ENCODE measurements around the gene FIGNL1.

Gene FIGNL1

DNA sequence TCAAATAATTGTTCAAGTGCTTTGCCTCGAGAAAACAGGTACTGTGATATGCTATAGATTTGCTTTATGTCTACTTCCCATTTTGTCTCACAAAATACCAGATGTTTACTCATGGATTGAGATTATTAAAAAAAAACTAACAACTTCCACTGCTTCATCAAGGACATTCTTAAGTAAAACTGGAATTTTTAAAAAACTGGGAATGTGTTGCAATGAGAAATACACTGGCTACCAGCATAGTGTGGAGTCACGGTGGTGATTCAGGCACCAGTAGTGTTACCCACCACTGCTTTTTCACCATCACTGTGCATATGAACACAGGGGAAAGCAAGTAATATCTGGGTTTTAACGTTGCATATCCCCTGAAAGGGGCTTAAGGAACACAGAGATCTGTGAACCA lies 21.2 kb downstream of the FIGNL1 start:
- no peak overlapping the region for H2AFZ ChIP-seq (ENCODE audit: low read length)

DNA sequence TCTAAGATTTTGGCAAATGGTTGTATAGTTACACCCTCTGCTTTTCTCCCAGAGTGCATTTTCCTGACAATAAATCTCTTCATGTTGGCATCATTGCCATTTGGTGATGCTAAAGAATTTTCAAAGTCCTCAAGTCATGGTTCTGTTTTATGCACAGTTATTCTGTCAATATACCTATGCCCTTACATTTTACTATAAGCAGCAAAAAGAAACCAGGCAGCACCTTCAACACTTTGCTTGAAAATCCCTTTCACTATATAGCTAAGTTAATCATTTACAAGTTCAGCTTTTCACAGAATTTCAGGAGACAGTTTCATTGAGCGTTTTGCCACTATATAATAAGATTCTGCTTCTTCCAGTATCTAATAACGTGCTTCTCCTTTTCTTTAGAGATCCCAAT lies 22.6 kb downstream of the FIGNL1 start:
- no peaks in the 10 kb centered on the region for H3K9me2 ChIP-seq (ENCODE audit: low read depth, low read length)
- TF ChIP-seq, protein P1, sequence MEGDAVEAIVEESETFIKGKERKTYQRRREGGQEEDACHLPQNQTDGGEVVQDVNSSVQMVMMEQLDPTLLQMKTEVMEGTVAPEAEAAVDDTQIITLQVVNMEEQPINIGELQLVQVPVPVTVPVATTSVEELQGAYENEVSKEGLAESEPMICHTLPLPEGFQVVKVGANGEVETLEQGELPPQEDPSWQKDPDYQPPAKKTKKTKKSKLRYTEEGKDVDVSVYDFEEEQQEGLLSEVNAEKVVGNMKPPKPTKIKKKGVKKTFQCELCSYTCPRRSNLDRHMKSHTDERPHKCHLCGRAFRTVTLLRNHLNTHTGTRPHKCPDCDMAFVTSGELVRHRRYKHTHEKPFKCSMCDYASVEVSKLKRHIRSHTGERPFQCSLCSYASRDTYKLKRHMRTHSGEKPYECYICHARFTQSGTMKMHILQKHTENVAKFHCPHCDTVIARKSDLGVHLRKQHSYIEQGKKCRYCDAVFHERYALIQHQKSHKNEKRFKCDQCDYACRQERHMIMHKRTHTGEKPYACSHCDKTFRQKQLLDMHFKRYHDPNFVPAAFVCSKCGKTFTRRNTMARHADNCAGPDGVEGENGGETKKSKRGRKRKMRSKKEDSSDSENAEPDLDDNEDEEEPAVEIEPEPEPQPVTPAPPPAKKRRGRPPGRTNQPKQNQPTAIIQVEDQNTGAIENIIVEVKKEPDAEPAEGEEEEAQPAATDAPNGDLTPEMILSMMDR (IDR thresholded peaks at IDR 0.05; ENCODE audit: low read length), result no peak
- TF ChIP-seq EZH2 (IDR thresholded peaks at IDR 0.05; ENCODE audit: borderline replicate concordance, low read length), result no peak
- no peak overlapping the region for H3K4me3 ChIP-seq (ENCODE audit: low read depth, low read length, poor library complexity, severe bottlenecking)
- H3K9me3 ChIP-seq (ENCODE audit: low read length), result no peaks in the 10 kb centered on the region
- no peaks in the 10 kb centered on the region for H3K79me2 ChIP-seq (ENCODE audit: insufficient read depth, low read length)
- no peak overlapping the region for H2AFZ ChIP-seq (ENCODE audit: low read length)
- no peaks in the 10 kb centered on the region for H3F3A ChIP-seq (ENCODE audit: insufficient read depth, low read length)
- no peaks in the 10 kb centered on the region for H3K4me1 ChIP-seq (ENCODE audit: insufficient read depth, low read length, severe bottlenecking)
- no peak overlapping the region for H3K27ac ChIP-seq (ENCODE audit: low read depth, low read length, poor library complexity, severe bottlenecking)
- no peak overlapping the region for H3K9ac ChIP-seq (ENCODE audit: low read length)
- H4K20me1 ChIP-seq (ENCODE audit: insufficient read depth, low read length), result no peaks in the 10 kb centered on the region
- no peaks in the 10 kb centered on the region for H3K36me3 ChIP-seq (ENCODE audit: insufficient read depth, low read length)
- no peaks in the 10 kb centered on the region for H3K27me3 ChIP-seq (ENCODE audit: insufficient read depth, low read length)
- H3K4me2 ChIP-seq (ENCODE audit: low read length), result no peak overlapping the region

More for the DNA sequence above, 21.2 kb downstream of the FIGNL1 start:
- Histone ChIP-seq H3K27me3 (ENCODE audit: insufficient read depth, low read length) (no peaks in the 10 kb centered on the region), H3K27ac (ENCODE audit: low read depth, low read length, poor library complexity, severe bottlenecking) (no peak overlapping the region), H3K36me3 (ENCODE audit: insufficient read depth, low read length) (no peaks in the 10 kb centered on the region), H4K20me1 (ENCODE audit: insufficient read depth, low read length) (no peaks in the 10 kb centered on the region), H3K4me2 (ENCODE audit: low read length) (no peak overlapping the region), H3K4me1 (ENCODE audit: insufficient read depth, low read length, severe bottlenecking) (no peaks in the 10 kb centered on the region), H3F3A (ENCODE audit: insufficient read depth, low read length) (no peaks in the 10 kb centered on the region), H3K9me3 (ENCODE audit: low read length) (no peaks in the 10 kb centered on the region), H3K79me2 (ENCODE audit: insufficient read depth, low read length) (no peaks in the 10 kb centered on the region), H3K4me3 (ENCODE audit: low read depth, low read length, poor library complexity, severe bottlenecking) (no peak overlapping the region), H3K9ac (ENCODE audit: low read length) (no peak overlapping the region), H3K9me2 (ENCODE audit: low read depth, low read length) (no peaks in the 10 kb centered on the region)
- TF ChIP-seq EZH2 (IDR thresholded peaks at IDR 0.05; ENCODE audit: borderline replicate concordance, low read length), result no peak
- TF ChIP-seq, protein P1 (IDR thresholded peaks at IDR 0.05; ENCODE audit: low read length), result no peak

DNA sequence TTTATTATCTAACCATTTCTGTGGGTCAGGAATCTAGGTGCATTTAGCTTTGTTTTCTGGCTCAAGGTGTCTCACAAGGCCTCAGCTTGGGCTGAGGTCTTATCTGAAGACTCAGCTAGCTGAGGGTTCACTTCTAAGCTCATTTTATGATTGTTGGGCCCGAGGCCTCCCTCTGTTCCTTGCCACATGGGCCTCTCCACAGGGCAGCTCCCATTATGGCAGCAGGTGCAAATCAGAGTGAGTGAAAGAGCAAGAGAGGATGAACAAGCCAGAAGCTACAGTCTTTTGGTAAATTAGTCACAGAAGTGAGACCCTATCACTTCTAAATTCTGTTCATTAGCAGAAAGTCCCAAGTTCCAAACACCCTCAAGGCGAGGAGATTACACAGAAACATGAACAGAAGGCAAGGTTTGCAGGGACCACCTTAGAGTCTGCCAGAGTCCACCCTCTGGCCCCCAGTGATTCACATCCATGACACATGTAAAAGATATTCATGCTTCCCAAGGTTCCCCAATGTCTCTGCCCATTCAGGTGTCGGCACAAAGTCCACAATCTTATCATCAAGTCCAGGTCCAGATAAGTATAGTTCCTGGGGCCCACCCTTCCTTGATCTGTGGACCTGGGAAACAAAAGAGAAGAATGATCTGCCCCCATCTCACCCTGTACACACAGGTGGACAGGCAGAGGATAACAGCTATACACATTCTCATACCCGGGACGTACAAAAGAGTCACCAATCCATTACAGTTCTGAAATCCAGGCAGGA lies 23.7 kb downstream of the FIGNL1 start:
- H3K36me3 ChIP-seq (ENCODE audit: insufficient read depth, low read length), result no peaks in the 10 kb centered on the region
- no peaks in the 10 kb centered on the region for H3K27me3 ChIP-seq (ENCODE audit: insufficient read depth, low read length)
- H3K4me2 ChIP-seq (ENCODE audit: low read length), result no peak overlapping the region
- no peaks in the 10 kb centered on the region for H3K9me2 ChIP-seq (ENCODE audit: low read depth, low read length)
- H3K9ac ChIP-seq (ENCODE audit: low read length), result no peak overlapping the region
- H3K9me3 ChIP-seq (ENCODE audit: low read length), result no peaks in the 10 kb centered on the region
- H3K27ac ChIP-seq (ENCODE audit: low read depth, low read length, poor library complexity, severe bottlenecking), result no peak overlapping the region
- H3F3A ChIP-seq (ENCODE audit: insufficient read depth, low read length), result no peaks in the 10 kb centered on the region
- no peak overlapping the region for H2AFZ ChIP-seq (ENCODE audit: low read length)
- H3K4me3 ChIP-seq (ENCODE audit: low read depth, low read length, poor library complexity, severe bottlenecking), result no peak overlapping the region
- no peak for TF ChIP-seq EZH2 (IDR thresholded peaks at IDR 0.05; ENCODE audit: borderline replicate concordance, low read length)
- TF ChIP-seq, protein P1 (IDR thresholded peaks at IDR 0.05; ENCODE audit: low read length), result no peak
- H4K20me1 ChIP-seq (ENCODE audit: insufficient read depth, low read length), result no peaks in the 10 kb centered on the region
- H3K4me1 ChIP-seq (ENCODE audit: insufficient read depth, low read length, severe bottlenecking), result no peaks in the 10 kb centered on the region
- no peaks in the 10 kb centered on the region for H3K79me2 ChIP-seq (ENCODE audit: insufficient read depth, low read length)
